Memory B cell (primary cell): ENCODE results near the gene USP5.
"Not testable (repeated sequence)": the region's sequence is repeated elsewhere in the genome, so short reads cannot be mapped to it uniquely, and the experiment has no call there.

Experiments
- ATAC-seq: fragments of 150-1000 bp; cut with Tn5 transposase; 2 replicates; pipeline ENCODE4 v1.10.0; 2021; ENCODE audit warnings: low read depth, mild to moderate bottlenecking, moderate library complexity
- DNase-seq, 2 donors: peaks; one replicate each; pipeline ENCODE4 v3.0.0; 2022; ENCODE audit warnings: low spot score in 2 of 2
- H3K27ac Mint-ChIP-seq: one replicate; pipeline ENCODE4 v1.8.0; 2022; ENCODE audit warnings: mild to moderate bottlenecking, moderate library complexity, mixed read lengths
- H3K27me3 Mint-ChIP-seq: one replicate; pipeline ENCODE4 v1.8.0; 2022; ENCODE audit warnings: mixed read lengths
- H3K36me3 Mint-ChIP-seq: one replicate; pipeline ENCODE4 v1.8.0; 2022; ENCODE audit warnings: mild to moderate bottlenecking, mixed read lengths
- H3K4me1 Mint-ChIP-seq: one replicate; pipeline ENCODE4 v1.8.0; 2022; ENCODE audit warnings: mixed read lengths
- H3K4me3 Mint-ChIP-seq: one replicate; pipeline ENCODE4 v1.8.0; 2022; ENCODE audit warnings: mild to moderate bottlenecking, moderate library complexity, mixed read lengths
- H3K9me3 Mint-ChIP-seq: one replicate; pipeline ENCODE4 v1.8.0; 2022; ENCODE audit warnings: mixed read lengths

USP5 gene

DNA sequence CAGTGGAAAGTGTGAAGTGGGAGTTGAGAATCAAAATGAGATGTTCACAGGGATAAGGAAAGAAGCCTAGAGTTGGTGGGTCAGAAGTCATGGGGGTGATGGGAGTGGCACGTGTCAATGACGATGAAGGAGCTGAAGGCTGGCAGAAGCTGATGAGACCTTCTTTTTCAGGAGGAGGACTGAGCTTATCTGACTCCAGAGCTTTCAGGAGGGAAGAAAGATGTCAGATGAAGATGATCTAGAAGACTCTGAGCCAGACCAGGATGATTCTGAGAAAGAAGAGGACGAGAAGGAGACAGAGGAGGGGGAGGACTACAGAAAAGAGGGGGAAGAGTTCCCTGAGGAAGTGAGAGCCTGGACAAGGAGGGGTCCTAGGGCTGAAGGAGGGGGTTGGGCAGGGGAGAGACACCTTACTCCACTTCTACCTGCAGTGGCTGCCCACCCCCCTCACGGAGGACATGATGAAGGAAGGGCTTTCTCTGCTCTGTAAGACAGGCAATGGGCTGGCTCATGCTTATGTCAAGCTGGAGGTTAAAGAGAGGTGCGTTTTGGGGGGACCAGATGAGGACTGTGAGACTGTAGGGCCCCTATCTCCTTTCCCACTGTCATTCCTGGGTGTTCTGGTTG, 53.6 kb downstream of the USP5 start:
- H3K4me3 Mint-ChIP-seq = no peak overlapping the region
- no peak for ATAC-seq
- no peak for DNase-seq
- no peak overlapping the region for H3K27ac Mint-ChIP-seq
- H3K4me1 Mint-ChIP-seq = peaks cover 5% of the 10 kb centered on the region
- H3K27me3 Mint-ChIP-seq = no peaks in the 10 kb centered on the region
- H3K36me3 Mint-ChIP-seq = peaks cover 1% of the 10 kb centered on the region
- H3K9me3 Mint-ChIP-seq = no peaks in the 10 kb centered on the region

DNA sequence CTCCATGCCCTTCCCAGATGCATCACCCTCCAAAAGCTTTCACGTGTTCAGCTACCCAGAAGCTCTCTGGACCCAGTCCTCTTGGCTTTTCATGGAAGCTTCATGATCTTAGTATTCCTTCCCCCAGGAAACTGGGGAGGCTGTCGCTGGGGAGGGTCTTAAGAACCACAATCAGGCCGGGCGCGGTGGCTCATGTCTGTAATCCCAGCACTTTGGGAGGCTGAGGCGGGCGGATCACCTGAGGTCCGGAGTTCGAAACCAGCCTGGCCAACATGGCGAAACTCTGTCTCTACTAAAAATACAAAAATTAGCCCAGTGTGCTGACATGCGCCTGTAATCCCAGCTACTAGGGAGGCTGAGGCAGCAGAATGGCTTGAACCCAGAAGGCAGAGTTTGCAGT, 56.2 kb downstream of the USP5 start:
- H3K36me3 Mint-ChIP-seq, H3K27ac Mint-ChIP-seq, ATAC-seq, H3K4me3 Mint-ChIP-seq, H3K27me3 Mint-ChIP-seq, H3K9me3 Mint-ChIP-seq, DNase-seq: not testable (repeated sequence)
- peaks cover 11% of the 10 kb centered on the region for H3K4me1 Mint-ChIP-seq

DNA sequence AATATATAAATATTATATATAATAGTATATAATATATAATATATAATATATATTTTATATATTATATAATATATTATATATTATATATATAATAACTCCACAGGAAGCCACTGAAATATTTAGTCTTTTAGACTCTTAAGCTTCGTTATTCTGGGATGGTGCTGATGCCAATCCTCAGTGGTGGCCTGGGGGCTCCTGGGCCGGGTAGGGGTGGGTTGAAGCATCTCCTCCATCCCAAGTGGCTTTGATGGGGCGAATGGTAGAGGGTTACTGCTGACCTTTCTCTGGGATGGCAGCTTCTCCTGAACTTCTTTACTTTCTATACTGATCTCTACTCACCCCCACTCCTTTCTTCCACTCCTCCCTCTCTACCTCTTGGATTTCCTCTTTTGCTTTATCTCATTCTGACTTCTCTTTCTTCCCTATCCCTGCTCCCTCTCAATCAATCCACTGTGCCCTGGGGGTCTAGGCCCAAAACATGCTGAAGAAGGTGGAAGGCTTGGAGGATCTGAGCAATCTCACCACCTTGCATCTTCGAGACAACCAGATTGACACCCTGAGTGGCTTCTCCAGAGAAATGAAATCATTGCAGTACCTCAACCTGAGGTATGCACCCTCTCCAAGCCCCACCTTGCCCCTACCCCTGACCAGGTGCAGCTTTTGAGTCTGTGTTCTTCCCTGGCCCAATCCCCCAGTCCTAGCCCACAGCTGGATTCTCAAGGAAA, 57.6 kb downstream of the USP5 start:
- Mint-ChIP-seq H3K4me1 (peaks cover 11% of the 10 kb centered on the region), H3K4me3 (no peak overlapping the region), H3K36me3 (peaks cover 1% of the 10 kb centered on the region), H3K9me3 (no peaks in the 10 kb centered on the region), H3K27ac (no peak overlapping the region), H3K27me3 (no peaks in the 10 kb centered on the region)
- ATAC-seq (no peak), DNase-seq (no peak)

DNA sequence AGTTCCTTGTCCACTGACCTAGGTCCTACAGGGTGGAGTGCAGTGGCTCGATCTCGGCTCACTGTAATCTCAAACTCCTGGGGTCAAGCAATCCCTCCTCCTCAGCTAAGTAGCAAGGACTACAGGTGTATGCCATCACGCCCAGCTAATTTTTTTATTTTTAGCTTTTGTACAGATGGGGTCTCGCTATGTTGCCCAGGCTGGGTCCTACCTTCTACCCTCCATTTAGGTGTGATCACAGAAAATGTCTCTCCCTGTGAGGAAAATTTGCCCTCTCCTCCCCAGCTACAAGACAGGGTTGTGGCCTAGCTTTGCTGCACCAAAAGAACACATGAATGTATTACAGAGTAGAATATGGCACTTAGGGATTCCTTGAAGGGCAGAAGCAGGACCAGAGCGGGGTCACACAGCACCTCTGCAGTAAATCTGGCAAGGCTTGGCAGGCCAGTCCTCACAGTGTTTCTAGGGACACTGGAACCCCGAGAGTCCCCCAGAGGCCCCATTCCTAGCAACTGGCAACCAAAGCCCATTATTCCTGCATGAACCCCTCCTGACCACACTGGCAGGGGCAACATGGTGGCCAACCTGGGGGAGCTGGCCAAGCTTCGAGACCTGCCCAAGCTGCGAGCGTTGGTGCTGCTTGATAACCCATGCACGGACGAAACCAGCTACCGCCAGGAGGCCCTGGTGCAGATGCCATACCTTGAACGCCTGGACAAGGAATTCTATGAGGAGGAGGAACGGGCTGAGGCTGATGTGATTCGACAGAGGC, 60.4 kb downstream of the USP5 start:
- no peak for DNase-seq

DNA sequence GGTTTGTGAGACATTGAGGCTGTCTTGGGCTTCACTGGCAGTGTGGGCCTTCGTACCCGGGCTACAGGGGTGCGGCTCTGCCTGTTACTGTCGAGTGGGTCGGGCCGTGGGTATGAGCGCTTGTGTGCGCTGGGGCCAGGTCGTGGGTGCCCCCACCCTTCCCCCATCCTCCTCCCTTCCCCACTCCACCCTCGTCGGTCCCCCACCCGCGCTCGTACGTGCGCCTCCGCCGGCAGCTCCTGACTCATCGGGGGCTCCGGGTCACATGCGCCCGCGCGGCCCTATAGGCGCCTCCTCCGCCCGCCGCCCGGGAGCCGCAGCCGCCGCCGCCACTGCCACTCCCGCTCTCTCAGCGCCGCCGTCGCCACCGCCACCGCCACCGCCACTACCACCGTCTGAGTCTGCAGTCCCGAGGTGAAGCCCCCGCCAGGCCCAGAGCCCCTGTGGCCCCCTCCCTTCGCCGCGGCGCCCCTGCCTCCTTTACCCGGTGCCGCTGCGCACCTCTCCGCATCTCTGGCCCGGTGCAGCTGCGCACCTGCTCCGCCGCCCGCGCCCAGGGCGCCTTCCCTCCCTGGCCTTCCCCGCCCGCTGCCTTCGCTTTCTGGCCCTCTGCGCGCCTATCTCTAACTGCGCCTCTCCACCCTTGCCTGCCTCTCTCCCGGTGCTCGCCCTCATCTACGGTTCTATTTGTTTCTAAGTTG, 62.4 kb downstream of the USP5 start, which contains the start of gene ENO2:
Gene ENO2 (plus strand): TSS at position 335 of the 701 bp plus-strand sequence. CDS start 1,253 bp downstream, outside the sequence.
- peak; percentile 65 to 69 for DNase-seq
- Mint-ChIP-seq H3K4me1 (peaks cover 25% of the 10 kb centered on the region), H3K27me3 (no peaks in the 10 kb centered on the region), H3K9me3 (no peaks in the 10 kb centered on the region), H3K36me3 (peaks cover 9% of the 10 kb centered on the region), H3K27ac (peak within 1 kb of the TSS; percentile 86), H3K4me3 (peak within 1 kb of the TSS; percentile 98)
- ATAC-seq = peak; percentile 87

More for the DNA sequence above, 60.4 kb downstream of the USP5 start:
- ATAC-seq = no peak
- peak overlapping the region; percentile 47 for H3K4me3 Mint-ChIP-seq
- peaks cover 7% of the 10 kb centered on the region for H3K36me3 Mint-ChIP-seq
- H3K27me3 Mint-ChIP-seq = no peaks in the 10 kb centered on the region
- peaks cover 25% of the 10 kb centered on the region for H3K4me1 Mint-ChIP-seq
- no peaks in the 10 kb centered on the region for H3K9me3 Mint-ChIP-seq
- H3K27ac Mint-ChIP-seq = peak overlapping the region; percentile 25

DNA sequence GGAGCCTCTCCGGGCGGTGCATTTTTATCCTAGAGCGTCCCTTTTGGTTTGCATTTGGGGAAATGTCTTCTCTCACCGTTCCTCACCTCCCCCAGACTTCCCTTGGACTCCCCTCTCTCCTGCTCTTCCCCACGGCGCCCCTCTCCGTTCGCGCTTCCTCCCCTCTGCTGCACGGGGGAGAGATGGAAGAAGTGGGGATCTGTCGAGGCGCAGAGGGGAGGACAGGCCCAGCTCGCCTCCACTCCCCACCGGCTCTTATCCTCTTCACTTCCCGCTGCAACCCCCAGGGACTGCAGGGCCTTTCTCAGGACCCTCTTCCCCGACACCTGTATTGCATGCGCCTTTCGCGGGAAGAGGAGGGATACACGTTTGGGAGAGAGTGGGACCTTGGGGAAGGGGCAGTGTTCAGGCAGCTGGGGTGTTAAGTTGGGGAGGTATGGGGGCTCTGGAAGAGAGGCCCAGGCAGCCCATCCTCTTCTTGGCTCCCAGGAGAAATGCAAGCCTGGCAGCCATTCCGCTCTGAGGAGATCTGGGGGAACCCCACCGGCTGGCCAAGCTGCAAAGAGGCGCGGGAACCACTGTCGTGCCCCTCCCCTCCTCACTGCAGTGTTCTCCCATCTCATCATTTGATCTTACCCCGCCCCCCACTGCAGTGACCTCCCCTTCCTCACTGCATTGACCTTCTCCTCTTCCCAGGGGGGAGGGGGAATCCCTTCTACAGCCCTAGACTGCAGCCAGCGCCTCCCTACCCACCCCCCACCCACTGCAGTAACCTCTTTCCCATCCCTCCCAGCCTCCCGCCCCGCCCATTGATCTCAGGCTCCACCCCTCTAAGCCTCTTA, 63.2 kb downstream of the USP5 start:
- ATAC-seq (no peak), DNase-seq (no peak)
- H3K27me3 Mint-ChIP-seq = no peaks in the 10 kb centered on the region
- H3K4me1 Mint-ChIP-seq = peaks cover 29% of the 10 kb centered on the region
- peak overlapping the region; percentile 86 for H3K27ac Mint-ChIP-seq
- H3K36me3 Mint-ChIP-seq = peaks cover 14% of the 10 kb centered on the region
- peak overlapping the region; percentile 98 for H3K4me3 Mint-ChIP-seq
- H3K9me3 Mint-ChIP-seq = no peaks in the 10 kb centered on the region

DNA sequence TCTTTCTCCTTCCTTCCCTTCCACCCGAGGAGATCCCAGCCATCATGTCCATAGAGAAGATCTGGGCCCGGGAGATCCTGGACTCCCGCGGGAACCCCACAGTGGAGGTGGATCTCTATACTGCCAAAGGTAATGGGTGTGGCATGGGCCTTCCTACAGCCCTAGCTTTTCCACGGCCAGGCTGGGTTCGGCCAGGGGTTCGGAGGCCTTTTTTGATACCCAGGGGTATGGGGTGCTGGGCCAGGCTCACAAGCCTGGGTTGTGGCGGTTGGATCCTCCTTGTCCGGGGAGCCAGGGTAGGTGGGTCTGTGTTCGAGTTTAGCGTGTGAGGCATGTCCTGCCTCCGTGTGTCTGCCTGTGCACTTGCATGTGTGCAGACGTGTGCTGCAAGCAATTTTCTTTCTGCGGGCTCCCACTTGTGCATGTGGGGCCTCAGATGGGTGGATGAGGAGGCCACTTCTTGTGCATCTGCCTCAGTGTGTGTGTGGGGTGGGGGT, 63.9 kb downstream of the USP5 start:
- Mint-ChIP-seq H3K9me3 (no peaks in the 10 kb centered on the region), H3K4me1 (peaks cover 29% of the 10 kb centered on the region), H3K4me3 (peak overlapping the region; percentile 98), H3K27ac (peak overlapping the region; percentile 86), H3K27me3 (no peaks in the 10 kb centered on the region), H3K36me3 (peaks cover 14% of the 10 kb centered on the region)
- DNase-seq = no peak
- ATAC-seq = no peak
